DOHH2 (cell line): ENCODE measurements around the gene MON2.

Source experiments
- H3F3A ChIP-seq: fragments of 200-600 bp; sonication (generic), shearing (Covaris generic); 2 replicates; pipeline ENCODE4 v1.6.0; 2016; ENCODE audit warnings: antibody characterized with exemption, mild to moderate bottlenecking; ENCODE audit not compliant: control insufficient read depth, insufficient read depth
- H3K27ac ChIP-seq: fragments of 200-600 bp; sonication (generic); 2 replicates; pipeline ENCODE4 v1.5.1; 2014; ENCODE audit warnings: low read depth, mild to moderate bottlenecking, low read length, moderate library complexity
- H3K27me3 ChIP-seq: fragments of 200-600 bp; sonication (generic); 2 replicates; pipeline ENCODE4 v1.6.1; 2014; ENCODE audit warnings: mild to moderate bottlenecking, low read length, mixed read lengths; ENCODE audit not compliant: control insufficient read depth
- H3K36me3 ChIP-seq: fragments of 200-600 bp; sonication (generic); 2 replicates; pipeline ENCODE4 v1.6.1; 2014; ENCODE audit warnings: mild to moderate bottlenecking, low read length, moderate library complexity, mixed read lengths; ENCODE audit not compliant: control insufficient read depth
- H3K4me1 ChIP-seq: fragments of 200-600 bp; sonication (generic); 2 replicates; pipeline ENCODE4 v1.6.1; 2014; ENCODE audit warnings: mild to moderate bottlenecking, low read length, mixed read lengths; ENCODE audit not compliant: control insufficient read depth
- H3K4me2 ChIP-seq: fragments of 200-600 bp; sonication (generic); 2 replicates; pipeline ENCODE4 v1.6.0; 2014; ENCODE audit warnings: mild to moderate bottlenecking, low read length, moderate library complexity
- H3K4me3 ChIP-seq: fragments of 200-600 bp; sonication (generic); 2 replicates; pipeline ENCODE4 v1.5.1; 2014; ENCODE audit warnings: mild to moderate bottlenecking, low read length, mixed read lengths
- H3K79me2 ChIP-seq: fragments of 200-600 bp; sonication (generic); 2 replicates; pipeline ENCODE4 v1.6.1; 2014; ENCODE audit warnings: mild to moderate bottlenecking, low read length, mixed read lengths; ENCODE audit not compliant: control insufficient read depth
- H3K9me2 ChIP-seq: fragments of 200-600 bp; sonication (generic); replicated peaks from 2 replicates; pipeline ENCODE4 v1.6.1; 2014; ENCODE audit warnings: mild to moderate bottlenecking, low read length, mixed read lengths; ENCODE audit not compliant: control insufficient read depth
- H3K9me3 ChIP-seq: fragments of 200-600 bp; sonication (generic); 2 replicates; pipeline ENCODE4 v1.6.1; 2014; ENCODE audit warnings: antibody characterized with exemption, low read length, mixed read lengths; ENCODE audit not compliant: control insufficient read depth, insufficient read depth
- H4K20me1 ChIP-seq: fragments of 200-600 bp; sonication (generic); 2 replicates; pipeline ENCODE4 v1.6.0; 2014; ENCODE audit warnings: low read depth, mild to moderate bottlenecking, antibody characterized with exemption, low read length, moderate library complexity; ENCODE audit not compliant: control insufficient read depth, insufficient read depth
- EZH2phosphoT487 ChIP-seq: fragments of 200-600 bp; sonication (generic); IDR thresholded peaks from 2 replicates; pipeline ENCODE4 v1.6.1; 2017; ENCODE audit warnings: borderline replicate concordance, mild to moderate bottlenecking, antibody characterized with exemption, low read length, moderate library complexity, mixed read lengths
- TF ChIP-seq, protein P1 (sequence below): fragments of 200-600 bp; sonication (generic); IDR thresholded peaks from one replicate; pipeline ENCODE4 v1.5.1; 2014; ENCODE audit warnings: antibody characterized with exemption, mild to moderate bottlenecking, low read depth, low read length; ENCODE audit not compliant: poor library complexity, severe bottlenecking

Gene MON2

GRCh38 chr12:62533087-62533754, 66.6 kb downstream of the MON2 start:
- Histone ChIP-seq H3K79me2 (no peaks in the 10 kb centered on the region), H3K9me2 (no peaks in the 10 kb centered on the region), H3K4me2 (no peak overlapping the region), H3F3A (no peaks in the 10 kb centered on the region), H3K4me3 (no peak overlapping the region), H3K27ac (no peak overlapping the region), H3K36me3 (peaks cover 31% of the 10 kb centered on the region), H3K4me1 (no peaks in the 10 kb centered on the region), H3K27me3 (no peaks in the 10 kb centered on the region), H4K20me1 (no peaks in the 10 kb centered on the region), H3K9me3 (no peaks in the 10 kb centered on the region)
- TF ChIP-seq, protein P1, sequence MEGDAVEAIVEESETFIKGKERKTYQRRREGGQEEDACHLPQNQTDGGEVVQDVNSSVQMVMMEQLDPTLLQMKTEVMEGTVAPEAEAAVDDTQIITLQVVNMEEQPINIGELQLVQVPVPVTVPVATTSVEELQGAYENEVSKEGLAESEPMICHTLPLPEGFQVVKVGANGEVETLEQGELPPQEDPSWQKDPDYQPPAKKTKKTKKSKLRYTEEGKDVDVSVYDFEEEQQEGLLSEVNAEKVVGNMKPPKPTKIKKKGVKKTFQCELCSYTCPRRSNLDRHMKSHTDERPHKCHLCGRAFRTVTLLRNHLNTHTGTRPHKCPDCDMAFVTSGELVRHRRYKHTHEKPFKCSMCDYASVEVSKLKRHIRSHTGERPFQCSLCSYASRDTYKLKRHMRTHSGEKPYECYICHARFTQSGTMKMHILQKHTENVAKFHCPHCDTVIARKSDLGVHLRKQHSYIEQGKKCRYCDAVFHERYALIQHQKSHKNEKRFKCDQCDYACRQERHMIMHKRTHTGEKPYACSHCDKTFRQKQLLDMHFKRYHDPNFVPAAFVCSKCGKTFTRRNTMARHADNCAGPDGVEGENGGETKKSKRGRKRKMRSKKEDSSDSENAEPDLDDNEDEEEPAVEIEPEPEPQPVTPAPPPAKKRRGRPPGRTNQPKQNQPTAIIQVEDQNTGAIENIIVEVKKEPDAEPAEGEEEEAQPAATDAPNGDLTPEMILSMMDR, result no peak
- TF ChIP-seq EZH2phosphoT487, result no peak

DNA sequence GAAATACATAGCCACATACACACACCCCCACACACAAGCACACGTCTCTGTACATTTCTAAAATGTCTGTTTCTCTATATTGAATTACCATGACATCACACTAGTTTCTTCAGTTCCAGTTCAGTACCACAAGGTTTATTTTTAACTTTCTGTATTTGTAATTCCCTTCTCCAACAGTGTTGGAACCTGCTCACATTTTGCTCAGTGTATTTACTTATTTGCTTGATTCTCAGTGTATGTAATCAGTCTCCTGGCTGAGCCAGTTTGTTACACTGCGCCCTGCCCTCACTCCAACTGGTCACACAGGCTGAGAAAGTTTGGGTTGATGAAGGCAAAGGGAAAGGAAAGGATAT, 67.1 kb downstream of the MON2 start:
- Histone ChIP-seq H3K79me2 (no peaks in the 10 kb centered on the region), H3K36me3 (peaks cover 34% of the 10 kb centered on the region), H3K4me2 (no peak overlapping the region), H3F3A (no peaks in the 10 kb centered on the region), H3K27me3 (no peaks in the 10 kb centered on the region), H3K9me3 (no peaks in the 10 kb centered on the region), H3K4me1 (no peaks in the 10 kb centered on the region), H4K20me1 (no peaks in the 10 kb centered on the region), H3K4me3 (no peak overlapping the region), H3K9me2 (no peaks in the 10 kb centered on the region), H3K27ac (no peak overlapping the region)
- TF ChIP-seq, protein P1, result no peak
- no peak for TF ChIP-seq EZH2phosphoT487

DNA sequence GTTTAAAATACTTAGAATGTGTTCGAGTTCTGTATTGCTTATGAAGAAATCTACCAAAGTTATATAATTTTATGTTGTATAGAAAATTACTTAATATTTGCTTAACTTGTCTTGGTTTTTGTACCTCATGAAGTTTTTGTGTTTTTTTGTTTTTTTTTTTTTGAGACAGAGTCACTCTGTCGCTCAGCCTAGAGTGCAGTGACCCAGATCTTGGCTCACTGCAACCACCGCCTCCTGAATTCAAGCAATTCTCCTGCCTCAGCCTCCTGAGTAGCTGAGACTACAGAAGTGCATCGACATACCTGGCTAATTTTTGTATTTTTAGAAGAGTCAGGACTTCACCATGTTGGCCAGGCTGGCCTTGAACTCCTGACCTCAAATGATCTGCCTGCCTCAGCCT, 69.9 kb downstream of the MON2 start:
- Histone ChIP-seq H3F3A (no peaks in the 10 kb centered on the region), H3K4me3 (no peak overlapping the region), H3K36me3 (peaks cover 36% of the 10 kb centered on the region), H3K4me1 (no peaks in the 10 kb centered on the region), H3K79me2 (no peaks in the 10 kb centered on the region), H3K27me3 (no peaks in the 10 kb centered on the region), H3K4me2 (no peak overlapping the region), H3K27ac (no peak overlapping the region), H3K9me3 (no peaks in the 10 kb centered on the region), H3K9me2 (no peaks in the 10 kb centered on the region), H4K20me1 (no peaks in the 10 kb centered on the region)
- TF ChIP-seq, protein P1, result no peak
- TF ChIP-seq EZH2phosphoT487, result no peak
